ENCODE data around the gene S100A5.
"Not testable (repeated sequence)": the region's sequence is repeated elsewhere in the genome, so short reads cannot be mapped to it uniquely, and the experiment has no call there.

S100A5 gene

DNA sequence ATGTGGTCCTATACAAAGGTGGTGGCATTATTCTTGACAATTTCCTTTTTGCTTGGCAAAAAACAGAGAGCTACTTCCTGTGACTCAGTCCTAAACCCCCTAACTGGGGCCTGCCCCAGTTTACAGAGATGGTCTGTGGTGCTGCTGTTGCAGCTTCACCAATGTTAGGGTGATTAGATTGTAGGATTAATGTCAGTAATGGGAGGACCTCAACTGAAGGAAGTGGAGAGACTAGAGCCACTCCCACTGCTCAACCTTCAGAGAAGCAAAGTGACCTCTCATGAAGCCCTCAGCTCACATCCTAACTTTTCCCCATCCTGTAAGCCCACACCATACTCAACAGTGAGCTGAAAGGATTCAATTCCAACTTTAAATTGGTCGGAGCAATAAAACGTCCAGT, 8.6 kb downstream of the S100A5 start:
- FAIRE-seq = no peak

DNA sequence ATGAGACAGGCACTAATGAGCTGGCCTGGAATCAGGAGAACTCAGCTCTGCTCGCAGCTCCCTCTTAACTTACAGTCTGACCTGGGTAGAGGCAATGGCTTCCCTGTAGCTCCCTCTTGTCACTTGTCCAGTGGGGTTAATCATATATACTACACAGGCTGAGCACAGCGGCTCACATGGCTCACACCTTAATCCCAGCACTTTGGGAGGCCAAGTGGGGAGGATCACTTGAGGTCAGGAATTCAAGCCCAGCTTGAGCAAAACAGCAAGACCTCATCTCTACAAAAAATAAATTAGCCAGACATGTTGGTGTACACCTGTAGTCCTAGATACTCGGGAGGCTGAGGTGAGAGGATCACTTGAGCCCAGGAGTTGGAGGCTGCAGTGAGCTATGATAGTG, 9.1 kb downstream of the S100A5 start:
- FAIRE-seq = no peak

DNA sequence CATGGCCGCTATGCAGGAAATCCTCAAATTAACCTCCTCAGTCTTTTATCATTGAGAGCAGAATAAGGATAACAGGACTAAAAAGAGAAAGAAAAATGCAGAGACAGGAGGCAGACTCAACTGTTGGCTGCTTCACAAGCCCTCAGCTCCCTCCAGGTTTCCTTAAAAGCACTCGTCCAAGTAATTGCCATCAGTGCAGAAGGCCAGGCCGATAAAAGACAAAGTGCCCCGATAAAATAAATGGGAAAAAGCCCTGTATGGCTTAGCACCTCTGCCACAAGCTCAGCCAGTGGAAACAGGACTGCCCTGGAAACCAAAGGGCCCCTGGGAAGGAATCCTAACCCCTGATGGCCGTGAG, 13.1 kb downstream of the S100A5 start:
- FAIRE-seq = no peak

DNA sequence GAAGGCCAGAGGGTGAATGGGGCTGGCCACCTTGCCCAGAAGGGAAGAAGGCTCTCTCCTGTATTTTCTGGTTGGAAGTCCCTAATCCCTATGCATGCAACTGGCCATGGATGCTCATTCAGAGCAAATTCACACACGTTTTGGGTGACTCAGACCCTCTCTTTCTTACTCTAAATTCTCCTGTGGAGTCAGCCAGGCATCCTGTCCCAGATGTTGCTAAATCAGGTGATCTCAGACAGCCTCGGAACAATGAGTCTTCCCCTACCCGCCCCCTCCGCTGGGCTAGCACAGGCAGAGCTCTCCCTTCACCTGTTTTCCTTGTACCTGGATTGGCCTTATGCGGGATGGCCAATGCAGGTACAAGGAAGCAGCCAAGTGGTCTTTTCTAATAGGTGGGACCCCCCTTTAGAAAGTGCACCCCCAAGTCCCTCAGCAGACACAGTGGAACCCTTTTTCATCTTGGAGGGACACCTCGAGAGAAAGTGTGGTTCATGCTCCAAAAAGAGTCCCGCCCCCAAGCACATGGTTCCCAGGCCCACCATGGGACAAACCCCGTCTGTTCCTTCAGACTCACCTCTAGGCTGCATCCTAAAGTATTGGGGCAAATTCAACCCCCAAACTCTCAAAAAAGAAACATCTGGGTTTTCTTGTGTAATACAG, 13.6 kb downstream of the S100A5 start:
- FAIRE-seq = no peak

DNA sequence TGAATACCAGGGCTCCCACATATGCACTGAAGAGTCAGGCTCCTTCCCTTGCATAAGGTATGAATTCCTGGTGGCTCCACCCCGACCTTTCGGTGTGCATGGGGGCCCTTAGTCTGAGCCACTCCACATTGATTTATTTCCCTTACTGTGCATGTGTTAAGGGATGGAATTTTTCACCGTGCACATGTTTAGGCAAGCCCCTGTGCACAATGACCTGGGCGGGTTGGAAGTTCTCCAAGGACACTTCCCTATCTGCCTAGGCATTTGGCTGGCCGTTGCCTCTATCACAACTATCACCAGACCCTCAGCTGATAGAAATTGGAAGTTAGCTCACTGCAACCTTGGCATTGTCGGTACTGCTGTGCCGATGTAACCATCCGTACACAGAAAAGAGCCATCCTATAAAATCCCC, 14.6 kb downstream of the S100A5 start:
- no peak for FAIRE-seq

DNA sequence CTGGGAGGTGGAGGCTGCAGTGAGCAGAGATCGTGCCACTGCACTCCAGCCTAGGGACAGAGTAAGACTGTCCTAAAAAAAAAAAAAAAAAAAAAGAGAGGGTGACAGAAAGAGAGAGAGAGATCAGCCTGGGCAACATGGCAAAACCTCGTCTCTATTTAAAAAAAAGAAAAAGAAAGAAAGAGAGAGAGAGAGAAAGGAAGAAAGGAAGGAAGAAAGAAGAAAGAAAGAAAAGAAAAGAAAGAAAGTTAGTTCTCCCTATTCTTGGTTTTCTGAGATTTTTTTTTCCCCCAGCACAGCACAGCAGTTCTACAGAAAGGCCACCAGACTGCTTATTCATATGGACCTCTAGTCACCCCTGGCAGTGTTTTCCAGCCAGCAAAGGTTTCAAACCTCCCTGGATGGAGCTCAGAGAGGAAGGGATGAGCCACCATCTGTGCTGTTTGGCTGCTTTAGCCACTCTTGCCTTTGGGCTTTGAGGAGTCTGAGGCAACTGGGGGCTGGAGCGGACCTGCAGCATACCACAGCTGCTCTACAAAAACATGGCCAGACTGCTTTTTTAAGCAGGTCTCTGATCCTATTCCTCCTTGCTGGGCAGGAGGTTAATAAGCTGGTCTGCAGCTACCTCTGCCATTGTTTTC, 15.5 kb downstream of the S100A5 start:
- no peak for FAIRE-seq

DNA sequence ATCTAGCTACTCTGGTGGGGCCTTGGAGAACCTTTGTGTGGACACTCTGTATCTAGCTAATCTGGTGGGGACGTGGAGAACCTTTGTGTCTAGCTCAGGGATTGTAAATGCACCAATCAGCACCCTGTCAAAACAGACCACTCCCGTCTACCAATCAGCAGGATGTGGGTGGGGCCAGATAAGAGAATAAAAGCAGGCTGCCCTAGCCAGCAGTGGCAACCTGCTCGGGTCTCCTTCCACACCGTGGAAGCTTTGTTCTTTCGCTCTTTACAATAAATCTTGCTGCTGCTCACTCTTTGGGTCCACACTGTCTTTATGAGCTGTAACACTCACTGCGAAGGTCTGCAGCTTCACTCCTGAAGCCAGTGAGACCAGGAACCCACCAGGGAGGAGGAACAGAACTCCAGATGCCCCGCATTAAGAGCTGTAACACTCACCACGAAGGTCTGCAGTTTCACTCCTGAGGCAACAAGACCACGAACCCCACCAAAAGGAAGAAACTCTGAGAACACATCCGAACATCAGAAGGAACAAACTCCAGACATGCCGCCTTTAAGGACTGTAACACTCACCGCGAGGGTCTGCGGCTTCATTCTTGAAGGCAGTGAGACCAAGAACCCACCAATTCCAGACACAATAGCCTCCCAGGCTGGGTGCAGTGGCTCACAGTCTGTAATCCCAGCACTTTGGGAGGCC, 18.2 kb downstream of the S100A5 start:
- not testable (repeated sequence) for FAIRE-seq

DNA sequence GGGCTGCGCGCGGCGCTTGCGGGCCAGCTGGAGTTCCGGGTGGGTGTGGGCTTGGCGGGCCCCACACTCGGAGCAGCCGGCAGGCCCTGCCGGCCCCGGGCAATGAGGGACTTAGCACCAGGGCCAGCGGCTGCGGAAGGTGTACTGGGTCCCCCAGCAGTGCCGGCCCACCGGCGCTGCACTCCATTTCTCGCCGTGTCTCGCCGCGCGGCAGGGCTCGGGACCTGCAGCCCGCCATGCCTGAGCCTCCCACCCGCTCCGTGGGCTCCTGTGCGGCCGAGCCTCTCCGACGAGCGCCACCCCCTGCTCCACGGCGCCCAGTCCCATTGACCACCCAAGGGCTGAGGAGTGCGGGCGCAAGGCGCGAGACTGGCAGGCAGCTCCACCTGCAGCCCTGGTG, 18.9 kb downstream of the S100A5 start:
- not testable (repeated sequence) for FAIRE-seq

DNA sequence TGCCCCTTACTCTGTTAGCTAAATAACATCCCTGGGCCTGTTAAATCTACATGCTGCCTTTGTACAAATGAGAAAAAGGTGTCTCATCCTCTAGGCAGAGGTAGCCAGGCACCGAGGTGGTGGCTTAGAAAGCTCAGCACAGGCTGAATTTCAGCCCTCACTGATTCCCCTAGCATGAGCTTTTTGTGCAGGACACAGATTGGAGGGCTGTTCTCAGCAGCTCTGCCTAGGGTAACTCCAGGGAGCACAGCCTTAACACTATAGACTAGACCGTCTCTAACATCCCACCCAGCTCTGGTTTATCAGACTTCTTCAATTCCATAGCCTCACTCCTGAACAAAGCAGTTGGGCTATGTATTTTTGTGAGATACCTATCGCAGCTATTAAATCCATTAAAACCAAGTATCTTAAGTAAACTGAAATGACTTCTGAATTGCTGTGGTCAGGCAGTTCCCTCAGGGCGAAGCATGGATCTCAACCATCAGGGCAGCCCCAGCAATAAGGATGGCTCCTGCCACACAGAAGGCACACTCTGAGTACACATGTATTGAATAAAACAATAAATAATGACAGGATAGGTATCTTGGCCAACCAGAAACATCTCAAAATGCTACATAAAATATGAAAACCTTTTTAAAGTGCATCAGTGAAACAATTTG, 19.8 kb downstream of the S100A5 start:
- no peak for FAIRE-seq

DNA sequence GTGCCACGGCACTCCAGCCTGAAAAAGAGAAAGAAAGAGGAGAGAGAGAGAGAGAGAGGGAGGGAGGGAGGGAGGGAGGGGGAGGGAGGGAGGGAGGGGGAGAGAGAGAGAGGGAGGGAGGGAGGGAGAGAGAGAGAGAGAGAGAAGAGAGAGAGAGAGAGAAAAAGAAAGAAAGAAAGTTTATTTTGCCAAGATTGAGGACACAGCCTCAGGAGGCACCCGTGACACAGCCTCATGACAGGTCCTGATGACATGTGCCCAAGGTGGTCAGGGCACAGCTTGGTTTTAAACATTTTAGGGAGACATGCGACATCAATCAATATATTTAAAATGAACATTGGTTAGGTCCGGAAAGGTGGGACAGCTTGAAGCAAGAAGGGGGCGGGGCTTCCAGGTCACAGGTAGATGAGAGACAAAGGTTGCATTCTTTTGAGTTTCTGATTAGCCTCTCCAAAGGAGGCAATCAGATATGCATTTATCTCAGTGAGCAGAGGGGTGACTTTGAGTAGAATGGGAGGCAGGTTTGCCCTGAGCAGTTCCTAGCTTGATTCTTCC, 20.5 kb downstream of the S100A5 start:
- FAIRE-seq = not testable (repeated sequence)

DNA sequence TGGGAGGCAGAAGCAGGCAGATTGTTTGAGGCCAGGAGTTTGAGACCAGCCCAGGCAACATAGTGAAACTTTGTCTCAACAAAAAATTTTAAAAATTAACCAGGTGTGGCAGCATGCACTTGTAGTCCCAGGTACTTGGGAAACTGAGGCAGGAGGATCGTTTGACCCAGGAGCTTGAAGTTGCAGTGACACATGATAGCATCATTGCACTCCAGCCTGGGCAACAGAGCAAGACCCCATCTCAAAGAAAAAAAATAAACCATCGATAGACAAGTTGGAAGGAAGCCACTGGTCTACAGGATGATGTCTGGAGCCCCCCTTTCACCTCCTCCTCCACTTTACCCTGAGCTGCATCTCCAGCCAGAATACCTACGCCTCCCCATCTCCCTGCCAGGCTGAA, 21.5 kb downstream of the S100A5 start:
- no peak for FAIRE-seq

DNA sequence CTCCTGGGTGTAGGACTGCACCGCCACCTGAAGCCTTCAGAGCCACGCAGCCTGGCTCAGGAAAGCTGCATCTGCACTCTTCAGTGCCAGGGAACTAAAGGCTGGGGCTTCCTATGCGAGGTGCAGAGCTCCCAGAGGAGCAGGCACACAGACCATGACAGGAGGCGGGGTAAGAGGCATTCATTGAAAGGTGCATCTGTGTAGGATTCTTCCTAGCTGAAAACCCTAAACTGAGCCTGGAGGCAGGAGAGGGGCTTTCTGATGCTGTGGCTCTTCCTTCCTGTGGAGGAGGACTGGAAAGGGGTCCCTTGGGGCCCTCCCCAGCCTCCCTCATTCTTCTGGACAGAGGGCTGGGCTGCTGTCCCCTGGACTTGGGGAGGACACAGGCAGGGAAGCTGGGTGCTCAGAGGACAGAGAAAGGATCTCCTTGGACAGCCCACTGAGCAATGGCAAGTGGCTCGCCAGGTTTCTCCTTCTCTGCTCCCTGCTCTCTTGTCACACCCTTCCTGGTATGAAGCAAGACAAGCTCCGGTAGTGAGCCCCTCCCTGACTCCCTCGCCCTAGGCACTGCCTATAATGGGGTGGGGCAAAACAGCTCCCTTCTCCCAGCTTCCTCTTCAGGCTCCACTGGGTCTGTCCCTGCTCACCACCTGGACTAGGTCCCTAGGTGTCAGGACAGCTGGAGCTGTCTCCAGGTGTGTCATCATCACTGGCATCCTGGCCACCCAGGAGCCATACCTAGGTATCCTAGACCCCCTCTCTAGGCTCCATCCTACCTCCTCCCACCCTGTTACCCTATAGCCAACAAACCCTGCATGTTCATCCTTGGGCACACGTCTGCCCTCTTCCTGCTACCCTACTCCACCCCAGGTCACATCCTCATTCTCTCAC, 25.0 kb downstream of the S100A5 start:
- FAIRE-seq = no peak

DNA sequence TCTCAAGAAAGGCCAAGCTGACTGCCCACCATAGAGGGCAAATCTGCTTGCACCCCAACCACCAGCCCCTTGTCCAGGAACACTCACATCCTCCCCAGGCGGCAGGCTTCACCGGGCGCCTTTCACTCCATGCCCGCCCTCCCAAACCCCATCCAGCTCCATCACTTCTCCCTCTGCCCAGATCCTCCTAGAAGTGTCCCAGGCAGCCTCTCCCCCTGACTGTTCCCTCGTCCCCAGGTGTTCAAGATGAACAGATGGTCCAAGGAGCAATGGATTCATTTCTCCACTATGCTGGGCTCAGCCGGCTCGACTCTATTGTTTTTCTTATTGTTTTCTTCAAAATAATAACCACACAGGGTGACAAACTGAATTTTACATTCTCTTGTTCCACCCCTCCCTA, 27.1 kb downstream of the S100A5 start:
- FAIRE-seq = no peak

DNA sequence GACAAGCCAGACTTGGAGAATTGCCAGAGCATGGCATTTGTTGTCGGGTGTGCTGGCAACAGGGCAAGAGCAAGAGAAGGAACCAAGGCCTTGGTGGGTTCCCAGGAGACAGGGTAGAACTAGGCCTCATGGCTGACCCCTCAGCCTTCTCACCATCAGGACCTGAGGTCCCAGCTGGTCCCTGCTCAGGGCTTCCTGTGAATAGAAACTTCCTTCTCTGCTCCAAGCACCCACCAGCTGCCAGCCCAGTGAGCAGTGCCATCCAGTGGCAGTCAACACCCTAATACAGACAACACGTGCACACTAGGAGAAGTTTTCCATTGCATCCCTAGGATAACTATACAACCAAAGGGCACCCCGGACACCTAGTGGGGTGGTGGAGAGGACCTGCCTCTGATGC, 27.7 kb downstream of the S100A5 start:
- FAIRE-seq = no peak

DNA sequence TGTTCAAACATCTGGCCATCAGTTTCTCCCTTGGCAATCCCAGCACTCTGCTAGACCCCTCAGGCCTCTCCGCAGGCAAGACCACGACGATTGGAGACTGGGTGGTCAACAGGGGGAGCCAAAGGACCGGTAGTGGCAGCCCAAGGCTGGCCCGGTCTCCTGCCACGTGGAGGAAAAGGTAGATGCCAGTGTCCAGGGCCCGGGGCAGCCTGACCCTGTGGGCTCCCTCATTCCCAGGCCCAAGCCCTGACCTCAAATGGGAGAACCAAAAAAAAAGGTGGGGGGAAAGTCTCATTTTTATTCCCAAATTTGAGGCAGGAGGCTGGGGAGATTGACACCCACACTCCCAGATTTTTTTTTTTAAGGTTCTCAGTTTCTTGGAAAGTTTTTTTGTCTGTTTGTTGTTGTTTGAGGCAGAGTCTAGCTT, 29.7 kb downstream of the S100A5 start:
- no peak for FAIRE-seq

DNA sequence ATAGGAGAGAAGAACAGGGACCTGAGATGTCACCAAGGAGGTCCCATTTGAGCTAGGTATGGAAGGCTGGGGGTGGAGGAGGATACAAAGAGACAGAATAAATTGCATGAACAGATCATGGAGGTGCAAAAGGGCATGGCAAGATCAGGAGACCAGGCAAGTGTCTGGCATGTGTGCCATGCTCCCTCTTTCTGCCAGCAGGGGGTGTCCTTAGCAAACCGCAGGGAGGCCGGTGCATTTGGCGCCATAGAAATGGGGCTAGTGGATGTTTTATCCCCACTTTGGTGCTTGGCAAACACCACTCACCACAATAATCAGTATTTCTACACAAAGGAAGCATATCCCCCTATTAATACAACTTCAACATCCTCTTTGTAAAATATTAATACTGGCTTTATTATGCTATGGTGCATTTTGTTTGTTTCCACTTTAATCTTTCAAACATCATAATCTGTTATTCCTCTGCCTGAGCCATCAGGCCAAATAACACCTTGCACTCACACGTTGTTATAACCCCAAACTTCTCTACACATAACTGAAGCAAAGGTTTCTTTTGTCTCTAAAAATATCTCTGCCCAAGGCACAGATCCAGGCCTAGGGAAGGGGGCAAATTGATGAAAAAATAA, 30.9 kb downstream of the S100A5 start:
- FAIRE-seq = no peak

DNA sequence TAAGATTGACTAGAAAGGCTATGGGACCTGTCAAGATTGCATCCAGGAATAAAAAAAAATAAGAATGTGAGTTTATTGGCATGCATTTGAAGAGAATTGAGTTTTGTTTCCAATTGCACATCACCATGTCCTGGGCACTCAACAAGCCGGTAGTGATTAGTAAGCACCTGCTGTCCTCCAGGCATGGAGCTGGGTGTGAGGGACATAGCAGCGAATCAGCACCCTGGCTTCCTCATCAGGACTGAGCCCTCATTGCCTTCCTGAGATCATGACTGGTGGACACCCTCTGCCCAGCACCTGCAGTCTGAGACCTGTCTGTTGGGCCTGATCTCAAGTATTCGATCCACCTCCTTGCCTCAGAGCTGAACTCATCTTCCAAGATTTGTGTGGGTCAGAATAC, 31.7 kb downstream of the S100A5 start:
- FAIRE-seq = no peak

DNA sequence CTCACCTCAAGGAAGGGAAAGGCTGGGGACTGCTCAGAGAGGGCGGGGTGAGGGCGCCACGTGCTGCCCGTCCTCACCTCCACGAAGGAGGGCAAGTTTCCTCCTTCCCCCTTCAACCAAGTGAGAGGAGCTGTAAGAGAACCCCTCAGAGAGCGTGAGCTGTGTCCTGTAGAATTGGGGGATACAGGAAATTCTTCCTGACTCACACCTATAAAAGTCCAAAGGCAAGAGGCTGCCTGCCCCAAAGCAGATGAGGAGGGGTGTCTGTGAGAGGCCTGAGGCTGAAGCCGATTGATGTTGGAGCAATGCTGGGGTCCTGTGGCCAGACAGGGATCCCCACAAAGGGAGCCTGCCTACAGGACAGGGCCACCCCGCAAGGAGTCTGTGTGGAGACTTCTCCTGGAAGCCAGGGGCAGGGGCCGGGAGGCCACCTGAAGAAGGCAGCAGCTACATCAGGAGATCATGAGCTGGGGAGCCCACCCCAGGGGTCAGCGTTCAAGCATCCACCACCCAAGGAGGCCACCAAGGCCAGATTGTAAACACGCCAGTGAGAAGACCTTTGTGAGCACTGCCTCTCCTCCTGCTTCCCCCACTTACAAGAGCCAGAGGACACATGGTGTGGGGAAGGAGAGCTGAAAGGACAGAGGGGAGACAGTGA, 32.7 kb downstream of the S100A5 start:
- FAIRE-seq = no peak

DNA sequence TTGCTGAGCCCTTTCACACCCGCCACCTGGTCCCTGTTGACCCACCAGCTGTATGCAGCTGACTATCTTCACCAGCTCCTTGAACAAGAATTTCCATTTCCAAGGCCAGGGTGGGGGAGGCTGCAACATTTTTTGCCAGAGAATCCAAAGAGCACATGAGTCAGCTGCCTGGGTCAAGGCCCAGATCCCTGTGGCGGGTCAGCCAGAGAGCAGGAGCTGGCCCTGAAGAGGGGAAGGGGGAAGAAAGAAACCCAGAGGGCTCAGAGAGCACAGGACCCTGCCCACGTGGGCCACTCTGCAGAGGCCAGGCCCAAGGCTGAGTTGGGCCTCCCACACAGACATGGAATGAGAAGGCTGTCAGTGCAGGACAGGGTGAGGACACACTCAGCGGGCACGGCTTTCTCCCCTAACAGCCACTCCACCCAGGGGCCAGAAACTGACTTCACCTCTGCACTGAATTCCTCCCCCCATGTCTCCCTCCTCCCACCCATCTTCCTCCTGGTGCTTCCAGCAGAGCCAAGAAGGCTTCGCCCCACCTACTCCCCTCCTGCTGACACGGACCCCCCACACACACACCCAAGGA, 33.8 kb downstream of the S100A5 start:
- FAIRE-seq = no peak

DNA sequence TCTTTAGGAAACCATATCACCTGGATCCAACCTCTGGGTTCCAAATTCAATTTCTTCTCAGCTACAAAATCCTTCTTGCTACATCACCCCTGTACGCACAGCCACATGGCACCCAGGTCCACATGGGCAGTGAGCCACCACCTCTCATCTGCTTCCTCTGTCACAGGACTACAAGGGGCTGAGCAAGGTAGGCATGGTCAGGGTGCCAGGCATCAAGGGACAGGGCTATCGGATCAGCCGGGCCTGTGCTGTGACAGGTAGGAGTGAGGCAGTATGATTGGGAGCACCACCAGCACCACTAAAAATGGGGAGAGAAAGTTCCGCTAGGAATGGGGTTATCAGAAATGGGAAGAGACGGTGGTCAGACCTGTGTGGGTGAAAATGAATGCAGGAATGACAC, 34.3 kb downstream of the S100A5 start:
- FAIRE-seq = no peak

DNA sequence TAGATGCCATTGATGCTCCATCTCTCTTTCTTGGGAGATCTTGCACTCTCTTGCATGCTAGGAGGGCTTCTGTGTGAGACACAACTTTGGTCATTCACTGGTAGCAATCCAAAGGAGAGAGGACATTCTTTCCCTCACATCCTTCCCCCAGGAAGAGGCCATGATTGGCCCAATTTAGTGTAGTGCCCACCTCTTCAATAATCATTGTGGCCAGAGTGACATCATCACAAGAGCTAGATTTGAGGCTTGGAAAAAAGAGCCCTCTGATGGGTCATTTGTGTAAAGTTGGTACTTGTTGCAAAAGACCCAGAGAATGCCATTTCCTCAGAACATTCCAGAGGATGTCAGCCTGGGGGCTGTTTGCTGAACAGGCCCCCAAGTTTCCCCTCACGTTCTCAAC, 35.2 kb downstream of the S100A5 start:
- FAIRE-seq = no peak

Measured in colon (tissue), 2 donors.